GM18505 (cell line): Measurements from ENCODE around the gene CARS1.

Experiments
- ATAC-seq: cut with Tn5 transposase; IDR thresholded peaks from one replicate; pipeline ENCODE4 v1.9.1; 2021; ENCODE audit not compliant: unreplicated experiment
- POLR2A ChIP-seq: IDR thresholded peaks from 4 replicates; pipeline ENCODE4 v1.6.1; 2011; ENCODE audit warnings: borderline replicate concordance; ENCODE audit not compliant: insufficient read depth, insufficient read length; ENCODE audit errors: extremely low read depth

CARS1 gene

GRCh38 chr11:3046190-3046589 lies 11.0 kb downstream of the CARS1 start:
- TF ChIP-seq POLR2A = no peak
- ATAC-seq = no peak

- no peak for TF ChIP-seq POLR2A
- ATAC-seq = no peak
Observed at GRCh38 chr11:3044915-3045314, 12.3 kb downstream of the CARS1 start.

- no peak for ATAC-seq
Observed at GRCh38 chr11:3044004-3044403, 13.2 kb downstream of the CARS1 start.

GRCh38 chr11:3043315-3043871 lies 13.8 kb downstream of the CARS1 start:
- no peak for ATAC-seq
- TF ChIP-seq POLR2A = no peak

More at GRCh38 chr11:3044004-3044403, 13.2 kb downstream of the CARS1 start:
- no peak for TF ChIP-seq POLR2A

GRCh38 chr11:3042496-3043314 lies 14.5 kb downstream of the CARS1 start:
- no peak for ATAC-seq
- no peak for TF ChIP-seq POLR2A

GRCh38 chr11:3041699-3042441 lies 15.4 kb downstream of the CARS1 start:
- ATAC-seq = no peak

GRCh38 chr11:3040881-3041280 lies 16.3 kb downstream of the CARS1 start:
- ATAC-seq = no peak
- TF ChIP-seq POLR2A = no peak

More at GRCh38 chr11:3041699-3042441, 15.4 kb downstream of the CARS1 start:
- no peak for TF ChIP-seq POLR2A

- no peak for ATAC-seq
- no peak for TF ChIP-seq POLR2A
Observed at GRCh38 chr11:3037945-3038271, 19.3 kb downstream of the CARS1 start.

GRCh38 chr11:3037040-3037944 lies 19.9 kb downstream of the CARS1 start:
- no peak for ATAC-seq

GRCh38 chr11:3036419-3036818 lies 20.8 kb downstream of the CARS1 start:
- TF ChIP-seq POLR2A = no peak
- ATAC-seq = no peak

More at GRCh38 chr11:3037040-3037944, 19.9 kb downstream of the CARS1 start:
- TF ChIP-seq POLR2A = no peak

GRCh38 chr11:3035333-3035732 lies 21.9 kb downstream of the CARS1 start:
- no peak for ATAC-seq
- TF ChIP-seq POLR2A = no peak

- no peak for TF ChIP-seq POLR2A
- no peak for ATAC-seq
Observed at GRCh38 chr11:3030289-3031070, 26.7 kb downstream of the CARS1 start.
